ENCODE results near the gene SETD7.

- TF ChIP-seq CTCF (IDR thresholded peaks at IDR 0.05), result no peak
- no peak for TF ChIP-seq EP300 (IDR thresholded peaks at IDR 0.05; ENCODE audit: low read depth)
- no peak for TF ChIP-seq POLR2AphosphoS5 (IDR thresholded peaks at IDR 0.05)
- no peak for TF ChIP-seq POLR2A (IDR thresholded peaks at IDR 0.05)
Measured at GRCh38 chr4:139596684-139597279, 40.8 kb upstream of the SETD7 start.
